Measurements from ENCODE around the gene TGFBR1.
A peak's percentile ranks its signal among the peaks of the same experiment; 100 is the strongest.

The TGFBR1 gene

DNA sequence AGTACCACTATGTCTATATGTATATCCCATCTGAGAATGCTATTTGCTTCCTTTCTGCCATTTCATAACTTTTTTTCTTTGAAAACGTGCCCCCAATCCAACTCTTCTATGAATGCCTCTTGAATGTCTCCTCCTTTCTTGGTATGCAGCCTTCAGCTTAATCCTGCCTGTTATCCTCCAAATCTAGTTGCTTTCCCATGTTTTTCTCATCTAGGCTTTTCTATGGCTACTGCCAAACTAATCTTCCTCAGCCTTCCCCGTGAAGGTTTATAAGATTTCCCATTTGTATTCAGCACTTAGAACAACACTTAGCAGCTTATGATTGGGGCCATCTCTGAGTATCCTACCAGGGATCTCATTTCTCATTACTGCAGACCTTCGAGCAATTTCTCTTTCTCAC, 2.5 kb downstream of the TGFBR1 start:
- no peak for DNase-seq (ENCODE audit: low read depth)

DNA sequence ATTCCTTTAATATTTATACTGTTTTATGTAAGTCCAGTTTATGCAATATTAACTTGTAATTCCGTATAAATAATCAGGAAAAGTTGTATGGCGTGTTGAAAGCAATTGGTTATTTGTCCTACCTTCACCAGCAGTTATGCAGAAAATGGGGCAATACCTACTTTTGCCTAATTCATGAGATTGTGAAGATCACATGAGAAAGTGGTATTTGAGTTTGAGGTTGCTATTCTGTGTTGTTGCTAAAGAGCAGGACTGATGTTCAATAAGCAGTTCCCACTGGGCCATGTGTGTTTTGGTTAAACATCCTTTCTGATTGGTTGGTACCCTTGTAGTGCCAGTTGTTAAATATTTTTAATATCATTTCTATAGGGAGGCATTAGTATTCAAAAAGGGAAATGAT, 3.2 kb downstream of the TGFBR1 start:
- DNase-seq (ENCODE audit: low read depth) = no peak

DNA sequence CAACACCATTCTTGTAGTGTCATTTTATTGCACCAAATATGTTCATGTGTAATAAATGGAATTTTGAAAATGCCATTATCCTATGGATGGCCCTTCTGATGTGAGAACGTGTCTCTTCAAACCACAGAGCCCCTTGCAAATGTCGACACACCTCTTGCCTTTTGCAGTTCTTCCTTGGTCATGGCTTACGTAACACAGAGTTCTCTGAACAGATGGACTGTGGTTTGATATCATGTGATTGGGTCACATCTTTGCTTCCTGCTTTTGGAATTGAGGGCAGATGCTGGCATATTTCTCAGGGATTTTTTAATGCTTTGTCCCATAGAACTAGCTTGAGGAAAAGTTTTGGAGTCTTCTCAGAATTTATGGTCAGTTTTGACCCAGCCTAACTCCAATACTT, 4.6 kb downstream of the TGFBR1 start:
- DNase-seq (ENCODE audit: low read depth) = no peak

DNA sequence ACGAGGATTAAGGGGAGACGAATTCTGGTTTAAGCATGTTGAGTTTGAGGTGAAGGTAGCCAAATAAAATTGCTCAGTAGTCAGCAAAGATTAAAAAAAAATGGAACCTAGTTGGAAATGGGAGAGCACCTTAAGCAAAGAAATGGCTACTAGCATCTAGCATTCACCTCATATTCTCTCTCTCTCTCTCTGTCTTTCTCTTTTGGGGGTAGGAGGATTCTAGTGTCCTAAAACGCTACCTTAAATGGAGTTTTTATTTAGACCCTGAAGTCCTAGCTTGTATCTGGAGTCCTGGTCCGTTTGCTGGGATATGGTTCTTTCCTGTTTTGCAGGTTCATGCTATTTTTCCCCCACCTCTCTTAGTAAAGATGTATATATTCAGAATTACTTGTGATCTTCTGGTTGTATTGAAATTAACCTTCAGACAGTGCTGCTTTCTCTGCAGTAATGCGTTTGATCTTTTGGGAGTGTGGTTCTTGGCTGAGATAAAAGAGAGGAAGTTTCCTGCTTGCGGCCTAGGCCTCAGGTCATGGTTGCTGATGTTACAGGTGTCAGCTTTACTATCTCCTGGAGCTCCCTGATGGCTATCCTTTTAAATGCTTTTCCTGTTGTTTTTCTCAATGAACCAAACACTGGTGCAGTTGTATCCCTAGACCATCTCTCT, 8.0 kb downstream of the TGFBR1 start:
- DNase-seq (ENCODE audit: low read depth) = peak; percentile 21

DNA sequence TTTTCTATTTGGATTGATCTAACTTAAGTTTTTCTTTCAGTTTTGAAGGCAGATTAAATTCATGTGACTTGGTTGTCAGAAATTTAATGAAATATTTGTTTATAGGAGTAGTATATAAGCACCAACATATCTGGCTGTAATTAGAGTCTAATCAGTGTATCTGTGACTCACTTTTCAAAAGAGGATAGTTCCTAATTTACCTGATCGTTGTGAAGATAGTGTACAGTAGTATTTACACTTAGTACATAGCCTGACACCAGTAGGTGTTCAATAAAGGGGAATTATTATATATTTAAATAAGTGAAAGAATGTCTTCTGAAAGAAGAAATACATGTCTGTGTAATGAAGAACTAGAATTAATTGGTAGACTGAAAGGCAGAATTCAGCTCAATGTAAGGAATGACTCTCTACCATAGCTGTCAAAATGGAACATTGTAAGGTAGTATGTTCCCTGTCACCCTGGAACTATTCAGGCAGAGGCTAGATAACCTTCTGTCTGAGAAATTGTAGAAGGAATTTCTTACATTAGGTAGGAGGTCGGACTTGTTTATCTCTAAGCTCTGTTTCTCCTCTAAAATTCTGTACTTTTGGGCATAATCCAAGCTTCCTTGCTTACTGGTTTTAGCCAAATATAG, 8.6 kb downstream of the TGFBR1 start:
- DNase-seq (ENCODE audit: low read depth) = no peak

DNA sequence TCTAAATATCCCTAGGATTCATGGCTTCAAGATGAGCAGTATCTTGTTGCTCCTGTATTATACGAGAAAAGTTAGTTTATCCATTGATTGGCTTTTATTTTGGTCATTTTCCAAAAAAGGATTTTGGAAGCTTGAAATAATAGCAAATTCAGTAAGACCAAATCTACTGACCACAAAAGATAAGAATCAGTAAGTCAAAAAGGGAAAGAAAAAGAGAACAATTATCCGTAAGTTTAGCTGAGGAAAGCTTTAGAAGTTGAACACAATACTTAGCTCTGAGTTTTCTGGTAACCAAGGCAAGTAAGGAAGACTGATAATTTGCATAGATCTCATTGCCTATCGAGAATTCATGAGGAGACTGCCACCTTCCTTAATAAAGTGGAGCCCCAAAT, 9.1 kb downstream of the TGFBR1 start:
- DNase-seq (ENCODE audit: low read depth) = no peak

DNA sequence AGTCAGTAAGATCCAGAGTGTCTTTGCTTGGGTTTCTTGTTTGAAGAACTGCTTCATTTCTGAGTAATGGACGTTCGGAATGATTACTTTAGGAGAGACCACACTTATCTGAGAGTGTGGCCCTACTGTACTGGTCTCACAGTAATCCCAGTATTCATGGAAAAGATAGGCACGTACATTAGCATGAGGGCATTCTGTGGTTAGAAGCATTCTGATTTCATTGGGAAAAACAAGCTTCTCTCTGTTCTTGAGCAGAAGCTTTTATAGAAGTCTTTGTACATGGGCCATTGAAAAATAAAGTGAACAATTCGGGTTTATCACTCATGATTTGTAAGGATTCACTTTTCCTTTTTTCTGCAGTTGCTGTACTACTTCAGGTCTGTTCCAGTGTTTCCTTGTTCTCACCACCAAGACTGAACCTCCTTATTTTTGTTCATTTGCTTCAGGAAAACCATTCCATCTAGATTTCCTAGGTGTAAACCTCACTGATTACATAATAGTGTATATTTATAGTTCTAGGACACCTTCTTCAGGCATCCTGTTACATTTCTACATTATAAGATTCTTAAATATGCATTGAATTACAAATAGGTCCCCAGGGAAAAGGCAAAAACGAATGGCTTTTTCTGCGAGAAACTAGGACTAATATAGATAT, 10.1 kb downstream of the TGFBR1 start:
- DNase-seq (ENCODE audit: low read depth) = no peak

DNA sequence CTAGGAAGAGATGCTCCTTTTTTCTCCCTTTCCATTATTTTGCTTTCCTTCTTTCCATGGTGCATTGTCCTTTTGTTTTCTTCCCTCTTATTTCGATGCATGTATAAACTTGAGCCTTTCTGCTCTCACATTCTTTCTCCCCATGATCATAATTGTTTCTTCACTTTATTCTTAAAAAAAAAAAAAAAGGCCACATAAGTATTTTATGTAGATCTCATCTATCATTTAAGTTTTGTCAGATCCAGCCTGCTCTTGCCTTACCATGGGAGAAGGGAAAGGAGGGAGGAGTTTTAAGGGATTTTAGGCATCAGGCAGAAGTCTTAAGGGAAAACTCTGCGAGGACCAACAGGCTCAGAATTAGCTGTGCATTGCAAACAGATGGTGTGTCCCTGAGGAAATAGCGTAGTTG, 11.1 kb downstream of the TGFBR1 start:
- DNase-seq (ENCODE audit: low read depth) = no peak

DNA sequence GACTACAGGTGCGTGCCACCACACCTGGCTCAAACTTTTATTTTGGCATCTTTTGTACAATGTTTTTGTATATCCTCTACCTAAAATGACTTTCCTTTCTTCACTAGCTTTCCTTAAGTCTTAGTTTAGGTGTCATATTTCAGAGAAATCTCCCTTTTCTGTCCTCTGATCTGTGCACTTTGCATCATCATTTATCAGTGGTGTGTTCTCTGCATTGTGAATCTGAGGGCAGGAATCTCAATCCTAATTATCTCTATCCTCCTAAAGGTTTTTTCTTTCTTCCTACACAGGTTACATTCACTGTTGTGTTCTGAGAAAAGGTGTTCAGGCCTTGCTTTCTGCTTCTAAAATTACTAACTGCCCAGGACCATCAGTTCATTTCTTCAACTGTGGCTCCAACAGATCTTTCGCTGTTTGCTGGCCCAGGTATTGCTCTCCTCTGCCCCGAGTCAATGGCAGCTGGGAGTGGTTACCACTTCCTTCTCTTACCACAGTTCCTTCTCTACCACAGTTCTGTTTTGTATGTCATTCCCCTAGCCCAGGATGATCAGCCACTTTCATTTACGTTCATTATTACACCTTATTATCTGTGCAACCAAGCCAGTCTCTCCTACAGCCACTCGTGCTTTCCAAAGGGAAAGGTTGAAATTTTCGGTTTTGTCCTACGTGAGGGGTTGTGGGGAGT, 14.0 kb downstream of the TGFBR1 start:
- DNase-seq (ENCODE audit: low read depth) = peak; percentile 31

DNA sequence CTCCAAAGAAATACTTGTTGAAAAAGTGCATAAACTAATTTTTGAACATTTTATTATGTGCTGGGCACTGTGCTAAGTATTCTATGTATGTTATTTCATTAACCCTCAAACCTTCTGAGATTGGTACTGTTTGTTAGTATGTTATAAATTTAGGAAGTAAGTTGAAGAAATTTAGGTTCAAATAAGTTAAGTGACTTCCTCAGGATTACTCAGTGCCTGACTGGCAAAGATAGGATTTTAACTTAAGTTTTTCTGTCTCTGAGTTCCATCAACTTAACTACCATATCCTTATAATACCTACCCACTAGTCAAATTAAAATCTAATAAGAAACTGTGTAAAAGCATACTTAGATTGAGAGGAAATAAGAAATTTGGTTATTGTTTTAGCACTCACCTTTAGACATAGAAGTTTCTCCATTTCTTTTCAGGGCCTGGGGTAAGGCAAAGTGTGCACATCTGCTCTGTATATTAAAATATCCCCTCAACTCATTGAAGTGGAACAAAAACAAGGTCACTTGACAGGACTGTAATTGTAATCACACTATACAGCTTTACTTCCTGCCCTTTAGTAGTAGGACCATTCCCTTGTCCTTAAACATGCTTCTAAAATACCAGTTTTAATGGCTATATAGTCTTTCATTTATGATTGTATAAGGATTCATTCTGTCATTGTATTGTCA, 15.2 kb downstream of the TGFBR1 start:
- DNase-seq (ENCODE audit: low read depth) = no peak

DNA sequence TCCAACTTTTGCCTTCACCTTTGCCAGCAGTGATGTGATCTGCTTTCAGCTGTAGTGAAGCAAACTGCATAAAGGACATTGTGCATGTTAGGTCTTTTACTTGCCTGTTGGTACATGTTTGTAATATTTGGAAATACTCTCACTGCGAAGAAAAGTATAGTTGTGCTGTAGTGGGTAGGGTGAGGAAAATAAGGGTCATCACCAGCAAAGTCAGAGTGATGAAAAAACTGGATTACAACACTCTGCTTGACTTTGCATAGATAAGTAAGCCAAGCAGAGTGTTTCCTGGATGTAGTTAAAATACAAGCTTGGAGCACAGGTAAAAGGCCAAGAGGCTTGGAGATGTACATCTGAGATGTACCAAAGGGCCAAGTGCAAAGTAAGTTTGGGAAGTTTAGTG, 16.7 kb downstream of the TGFBR1 start:
- no peak for DNase-seq (ENCODE audit: low read depth)

DNA sequence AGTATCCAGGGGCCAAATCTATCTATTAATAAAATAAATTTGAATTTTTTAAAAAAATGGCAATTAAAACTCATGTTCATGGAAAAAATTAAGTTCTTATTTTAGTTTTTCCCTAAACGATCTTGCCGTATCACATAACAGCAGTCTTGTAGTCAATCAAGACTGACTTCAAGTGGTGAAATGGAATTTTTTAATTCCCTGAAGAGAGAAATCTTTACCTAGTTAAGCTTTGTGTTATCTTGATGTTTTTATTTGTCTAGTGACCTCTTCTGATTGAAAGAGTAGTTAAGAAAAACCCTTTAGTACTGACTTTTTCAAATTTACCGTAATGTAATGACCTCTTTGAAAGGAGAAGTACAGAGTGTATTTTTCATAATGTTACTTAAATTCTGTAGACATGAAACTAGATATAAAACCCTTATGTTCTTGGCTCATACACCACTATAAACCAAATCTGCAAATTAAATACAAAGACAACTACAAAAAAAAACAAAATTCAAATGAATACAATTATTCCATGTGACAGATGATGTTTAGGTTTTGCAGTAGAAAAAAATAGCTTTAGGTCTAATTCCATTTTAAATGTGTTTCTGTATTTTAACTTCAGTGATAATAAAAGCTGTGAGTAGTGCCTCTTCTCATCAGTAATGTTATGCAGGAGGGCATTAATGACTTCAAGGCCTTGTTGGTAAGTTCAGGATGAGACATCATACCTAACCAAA, 19.8 kb downstream of the TGFBR1 start:
- no peak for DNase-seq (ENCODE audit: low read depth)

DNA sequence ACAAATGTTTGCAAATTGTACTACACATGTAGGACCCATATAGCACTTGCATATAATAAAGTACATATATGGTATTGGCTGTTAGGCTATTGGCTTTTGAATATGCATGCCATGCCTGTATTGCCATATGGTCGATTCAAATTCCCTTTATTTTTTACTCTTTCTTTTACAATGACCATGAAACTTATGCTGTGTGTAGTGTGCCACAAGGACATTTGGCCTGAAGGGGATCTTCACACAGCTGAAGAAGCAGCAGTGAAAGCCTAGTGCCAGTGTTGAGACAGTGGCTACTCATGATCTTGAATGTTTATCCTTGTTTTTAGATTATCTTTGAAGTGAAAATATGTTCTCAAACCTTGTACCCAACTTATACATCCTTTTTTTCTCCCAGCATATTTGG, 20.5 kb downstream of the TGFBR1 start:
- no peak for DNase-seq (ENCODE audit: low read depth)

DNA sequence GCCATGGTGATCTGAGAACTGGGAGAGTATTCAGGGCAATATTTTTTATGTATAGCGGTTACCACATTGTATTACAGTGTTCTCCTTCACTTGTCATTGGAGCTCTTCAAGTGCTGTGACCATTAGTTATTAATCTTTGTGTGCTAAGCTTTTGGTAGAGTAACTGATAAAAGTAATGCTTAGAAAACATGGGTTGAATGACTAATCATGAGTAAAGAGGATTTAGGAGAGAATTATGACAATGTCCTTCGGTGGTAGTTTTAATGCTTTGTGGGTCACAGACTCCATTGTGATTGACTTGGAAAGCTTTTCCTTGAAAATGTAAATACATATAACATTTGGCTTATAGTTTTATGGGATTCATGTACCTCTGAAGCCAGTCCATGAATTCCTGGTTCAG, 21.4 kb downstream of the TGFBR1 start:
- DNase-seq (ENCODE audit: low read depth) = no peak

DNA sequence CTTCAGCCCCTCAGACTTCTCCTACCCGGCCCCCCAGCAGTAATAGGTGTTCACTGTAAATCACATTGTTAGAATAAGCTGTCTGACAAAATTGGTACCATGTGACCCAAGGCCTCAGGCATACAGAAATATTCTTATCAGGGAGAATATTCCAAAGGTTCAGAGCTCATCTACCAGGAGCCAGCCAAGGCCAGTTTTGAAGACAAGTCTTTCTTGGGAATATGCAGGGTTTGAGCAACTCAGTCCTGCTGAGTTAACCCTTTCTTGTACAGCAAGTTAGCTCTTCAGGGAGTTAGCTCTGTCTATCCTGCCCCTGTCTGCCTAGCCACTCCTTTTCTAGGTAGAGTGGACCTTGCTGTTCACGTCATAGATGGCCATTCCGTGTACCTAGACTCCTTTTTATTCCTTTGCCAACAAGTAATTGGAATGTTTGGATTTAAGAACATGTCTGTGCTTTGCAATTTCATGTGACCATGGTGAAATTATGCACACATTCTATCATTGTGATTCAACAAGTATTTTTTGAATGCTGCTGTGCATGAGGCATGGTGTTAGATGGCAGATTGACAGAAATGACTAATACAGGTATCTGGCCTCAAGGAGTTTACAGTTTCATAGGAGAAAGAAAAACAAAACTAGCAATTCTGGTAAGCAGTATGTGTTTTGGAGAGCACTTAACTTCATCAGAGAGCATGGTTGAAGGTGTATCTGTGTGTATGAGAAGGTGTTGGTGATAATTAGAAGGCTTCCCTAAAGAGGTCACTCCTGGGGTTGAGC, 22.6 kb downstream of the TGFBR1 start:
- no peak for DNase-seq (ENCODE audit: low read depth)

DNA sequence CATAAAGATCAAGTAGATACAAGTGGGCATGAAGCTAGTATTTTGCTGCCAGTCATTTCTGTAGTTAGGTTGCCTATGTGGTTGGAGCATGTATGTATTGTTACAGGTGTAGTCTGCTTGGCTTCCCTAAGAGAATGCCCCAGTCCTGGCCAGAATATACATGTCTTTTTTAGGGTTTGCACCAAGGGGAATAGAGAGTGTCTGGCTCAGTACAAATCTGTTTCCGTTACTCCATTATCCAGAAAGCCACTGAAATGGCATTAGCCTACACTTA, 23.2 kb downstream of the TGFBR1 start:
- no peak for DNase-seq (ENCODE audit: low read depth)

DNA sequence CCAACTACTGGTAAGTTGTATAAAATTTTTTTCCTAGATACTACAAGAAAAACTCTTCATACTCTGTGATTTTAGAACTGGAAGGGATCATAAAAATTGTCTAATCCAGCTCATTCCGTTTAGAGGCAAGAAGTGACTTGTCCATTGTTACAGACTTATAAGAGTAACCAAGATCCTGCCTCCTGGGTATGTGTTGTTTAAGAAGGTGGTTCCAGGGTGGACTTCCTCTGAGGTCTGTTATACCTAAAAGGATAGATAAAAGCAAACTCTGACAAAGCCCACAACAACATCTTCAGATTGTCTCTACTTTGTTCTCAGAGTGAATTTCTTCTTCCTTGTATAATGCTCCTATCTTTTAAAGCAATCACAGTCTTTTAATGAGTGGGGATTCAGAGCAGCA, 24.2 kb downstream of the TGFBR1 start:
- no peak for DNase-seq (ENCODE audit: low read depth)

DNA sequence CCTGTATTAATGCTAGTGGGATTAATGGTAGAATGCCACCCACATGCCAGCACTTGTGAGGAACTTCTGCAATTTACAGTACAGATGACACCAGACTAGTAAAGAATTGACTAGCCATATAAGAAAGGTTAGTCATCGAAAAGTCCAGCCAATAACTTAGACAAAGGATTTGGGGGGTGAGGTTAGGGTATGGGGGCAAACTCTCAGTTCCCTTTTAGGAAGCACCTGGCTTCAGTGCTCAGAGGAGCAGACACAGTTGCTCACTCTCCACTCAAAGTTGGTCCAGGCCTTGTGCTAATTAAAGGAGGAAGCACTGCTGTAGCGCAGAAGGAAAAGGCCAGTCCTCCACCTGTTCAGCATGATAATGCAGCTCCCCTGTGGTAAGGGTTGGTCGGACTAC, 25.2 kb downstream of the TGFBR1 start:
- DNase-seq (ENCODE audit: low read depth) = no peak

DNA sequence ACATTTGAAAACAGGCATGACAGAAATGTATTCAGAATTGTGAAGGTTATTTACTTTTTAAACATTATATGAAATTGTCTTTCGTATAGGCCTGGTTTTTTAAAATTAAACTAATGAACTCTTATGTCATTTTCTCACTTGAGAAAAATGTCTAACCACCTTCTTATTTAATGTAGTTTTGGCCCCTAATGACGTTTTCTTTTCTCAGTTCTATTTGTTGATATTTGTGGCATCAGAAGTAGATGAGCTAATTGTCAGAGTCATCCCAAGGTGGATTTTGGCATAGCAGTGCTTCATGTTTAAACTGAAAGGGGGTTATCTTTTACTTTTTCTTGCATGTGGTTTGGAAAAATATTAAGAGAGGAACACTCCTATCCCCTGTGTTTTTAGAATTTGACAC, 28.2 kb downstream of the TGFBR1 start:
- DNase-seq (ENCODE audit: low read depth) = no peak

DNA sequence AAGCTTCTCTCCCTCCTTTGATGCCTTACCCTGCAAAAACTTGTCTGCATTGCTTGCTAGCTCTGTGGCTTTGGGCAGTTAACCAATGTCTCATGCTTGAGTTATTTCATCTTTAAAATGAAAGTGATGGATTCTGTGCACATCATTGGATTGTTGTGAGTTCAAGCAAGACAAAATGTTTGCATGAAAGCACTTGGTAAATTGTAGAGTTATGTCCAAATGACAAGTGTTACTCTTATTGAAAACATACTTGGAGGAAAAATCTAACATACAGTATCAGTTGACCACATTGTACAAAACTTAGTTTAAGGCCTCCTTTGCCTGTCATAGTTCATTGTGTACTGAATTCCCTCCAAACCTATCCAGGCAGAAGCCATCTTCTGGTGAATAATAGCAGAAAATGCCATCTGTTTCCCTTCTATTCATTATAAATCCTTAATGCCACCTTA, 30.0 kb downstream of the TGFBR1 start:
- no peak for DNase-seq (ENCODE audit: low read depth)

DNA sequence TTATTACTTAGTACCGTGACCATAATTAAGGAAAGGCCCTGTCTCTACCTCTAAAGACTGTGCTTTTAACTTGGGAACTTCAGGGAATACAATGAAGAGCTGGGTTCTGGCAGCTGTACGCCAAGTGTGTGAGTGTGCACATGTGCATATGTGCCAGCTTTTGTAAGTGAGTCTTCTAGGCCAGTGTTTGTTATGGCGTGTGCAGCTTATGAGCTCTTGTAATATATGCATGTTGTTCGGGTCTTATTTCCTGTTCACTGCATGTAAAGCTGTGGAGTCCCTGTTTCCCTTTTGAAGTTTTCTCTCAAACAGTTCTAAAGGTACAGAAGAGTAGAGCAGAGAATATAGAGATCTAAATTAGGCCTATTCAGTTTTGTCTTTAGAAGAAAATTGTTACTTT, 30.5 kb downstream of the TGFBR1 start:
- no peak for DNase-seq (ENCODE audit: low read depth)

All from activated T-cell treated with anti-CD3 and anti-CD28 coated beads for 1 hour (primary cell).